VCaP (cell line): ENCODE results near the gene MEIOSIN.

ENCODE experiments used
- H3K27ac ChIP-seq: fragments of 450-650 bp; 2 replicates; pipeline ENCODE4 v1.5.1; 2017
- CTCF ChIP-seq: fragments of 450-650 bp; conservative IDR thresholded peaks from 2 replicates; pipeline ENCODE4 v1.5.1; 2017; ENCODE audit warnings: mild to moderate bottlenecking, moderate library complexity

Gene MEIOSIN

GRCh38 chr19:45804140-45804958, 71.1 kb downstream of the MEIOSIN start:
- no peak overlapping the region for H3K27ac ChIP-seq
- no peak for TF ChIP-seq CTCF

GRCh38 chr19:45804959-45805230, 71.7 kb downstream of the MEIOSIN start:
- H3K27ac ChIP-seq = no peak overlapping the region
- TF ChIP-seq CTCF = no peak

- TF ChIP-seq CTCF = no peak
- H3K27ac ChIP-seq = no peak overlapping the region
Observed at GRCh38 chr19:45805719-45806118, 72.5 kb downstream of the MEIOSIN start.

- H3K27ac ChIP-seq = no peak overlapping the region
- TF ChIP-seq CTCF = no peak
Observed at GRCh38 chr19:45809643-45810159, 76.5 kb downstream of the MEIOSIN start.

- H3K27ac ChIP-seq = no peak overlapping the region
- TF ChIP-seq CTCF = no peak
Observed at GRCh38 chr19:45812297-45812696, 79.1 kb downstream of the MEIOSIN start.
